Endothelial cell of umbilical vein (primary cell): ENCODE results near the gene GUCA1A. TPM values are rescaled to one million over a fixed set of nuclear protein-coding genes. Genes with fewer than 3 reads are reported as not detected.

Experiments
- BruUV-seq: library from RNA; stranded (reverse); fragments of 400-500 nt; replicated peaks from 2 replicates; lab custom pipeline; 2021; lab: Mats Ljungman, UMichigan
- CTCF ChIA-PET: fragments of 300-600, 350-600 bp; sonication (Branson Sonifier 250); formaldehyde crosslinking; loops from one replicate; lab custom pipeline; 2021; ENCODE audit warnings: antibody characterized with exemption, inconsistent platforms; lab: Charles Lee
- POLR2A ChIA-PET: fragments of 300-600, 350-600 bp; sonication (Branson Sonifier 250); formaldehyde crosslinking; loops from one replicate; lab custom pipeline; 2021; ENCODE audit warnings: antibody characterized with exemption, inconsistent platforms; lab: Charles Lee
- DNase-seq: peaks from one replicate; pipeline ENCODE4 v3.0.0-alpha.2; 2011; ENCODE audit warnings: low read depth, low spot score
- FAIRE-seq: peaks from 2 replicates; lab custom pipeline; 2011; peaks lifted over from hg19 to GRCh38; lab: Jason Lieb, UNC
- H2AFZ ChIP-seq: 2 replicates; pipeline ENCODE4 v1.6.0; 2012; ENCODE audit warnings: low read depth, low read length, control low read depth, inconsistent platforms
- H3K27ac ChIP-seq: 2 replicates; pipeline ENCODE4 v1.5.1; 2011; ENCODE audit warnings: low read depth, mild to moderate bottlenecking, control low read depth, low read length, moderate library complexity; ENCODE audit not compliant: insufficient read depth
- H3K27me3 ChIP-seq, 2 experiments: 2 replicates each; pipeline versions ENCODE4 v1.6.0 to v1.6.1; 2011; ENCODE audit warnings: low read length in 2 of 2, mixed read lengths in 1 of 2; ENCODE audit not compliant: control insufficient read depth in 2 of 2, insufficient read depth in 2 of 2
- H3K36me3 ChIP-seq, 2 experiments: 2 replicates in 1 of 2; 3 replicates in 1 of 2; pipeline ENCODE4 v1.5.1; 2011; ENCODE audit warnings: low read length in 2 of 2, mild to moderate bottlenecking in 1 of 2, moderate library complexity in 1 of 2; ENCODE audit not compliant: control insufficient read depth in 2 of 2, insufficient read depth in 2 of 2; ENCODE audit errors: extremely low read depth in 1 of 2
- H3K4me1 ChIP-seq: 3 replicates; pipeline ENCODE4 v1.5.1; 2011; ENCODE audit warnings: mild to moderate bottlenecking, low read length; ENCODE audit not compliant: control insufficient read depth, insufficient read depth; ENCODE audit errors: extremely low read depth
- H3K4me2 ChIP-seq: 2 replicates; pipeline ENCODE4 v1.6.1; 2011; ENCODE audit warnings: low read length, control low read depth, mixed read lengths; ENCODE audit not compliant: insufficient read depth
- H3K4me3 ChIP-seq, 3 experiments: fragments of 200-600 bp in 1 of 3; sonication (generic), shearing (Covaris generic) in 1 of 3; replicated peaks in 1 of 3; 2 replicates each; pipeline ENCODE4 v1.5.1; 2011 to 2016; ENCODE audit warnings: control low read depth in 3 of 3, low read length in 3 of 3, mild to moderate bottlenecking in 2 of 3, inconsistent platforms in 1 of 3, low read depth in 1 of 3, moderate library complexity in 1 of 3; ENCODE audit not compliant: insufficient read depth in 1 of 3
- H3K79me2 ChIP-seq: 2 replicates; pipeline ENCODE4 v1.6.0; 2012; ENCODE audit warnings: low read length, inconsistent platforms; ENCODE audit not compliant: control insufficient read depth, insufficient read depth
- H3K9ac ChIP-seq: replicated peaks from 2 replicates; pipeline ENCODE3; 2011; ENCODE audit warnings: low read length, control low read depth; ENCODE audit not compliant: insufficient read depth; ENCODE audit errors: extremely low read depth
- H3K9me1 ChIP-seq: replicated peaks from 3 replicates; pipeline ENCODE4 v1.6.0; 2011; ENCODE audit warnings: mild to moderate bottlenecking, low read length; ENCODE audit not compliant: control insufficient read depth, insufficient read depth; ENCODE audit errors: extremely low read depth
- H3K9me3 ChIP-seq: replicated peaks from 2 replicates; pipeline ENCODE4 v1.5.1; 2012; ENCODE audit warnings: low read length, inconsistent platforms; ENCODE audit not compliant: control insufficient read depth, insufficient read depth
- H4K20me1 ChIP-seq: replicated peaks from 2 replicates; pipeline ENCODE3; 2011; ENCODE audit warnings: mild to moderate bottlenecking, low read length; ENCODE audit not compliant: control insufficient read depth, insufficient read depth; ENCODE audit errors: extremely low read depth
- CTCF ChIP-seq, 2 donors: IDR thresholded peaks; 1 replicate in 1 of 2; 2 replicates in 1 of 2; pipeline ENCODE4 v1.5.1; 2011; ENCODE audit warnings: low read length in 2 of 2, mild to moderate bottlenecking in 2 of 2, moderate library complexity in 2 of 2, control low read depth in 1 of 2, inconsistent platforms in 1 of 2, low read depth in 1 of 2; ENCODE audit not compliant: insufficient read depth in 1 of 2; ENCODE audit errors: extremely low read depth in 1 of 2
- EZH2 ChIP-seq: IDR thresholded peaks from 2 replicates; pipeline ENCODE4 v1.6.1; 2012; ENCODE audit warnings: borderline replicate concordance, low read depth, mild to moderate bottlenecking, moderate library complexity, low read length, inconsistent platforms; ENCODE audit not compliant: severe bottlenecking
- FOS ChIP-seq: IDR thresholded peaks from 2 replicates; pipeline ENCODE4 v1.6.1; 2011; ENCODE audit warnings: mild to moderate bottlenecking, low read length, moderate library complexity, borderline replicate concordance; ENCODE audit not compliant: insufficient read depth
- GATA2 ChIP-seq: IDR thresholded peaks from 2 replicates; pipeline ENCODE4 v1.7.0; 2011; ENCODE audit warnings: low read depth, mild to moderate bottlenecking, moderate library complexity, mixed read lengths, low read length; ENCODE audit not compliant: insufficient read length, insufficient read depth
- MYC ChIP-seq: IDR thresholded peaks from one replicate; pipeline ENCODE4 v1.6.1; 2011; ENCODE audit warnings: mild to moderate bottlenecking, low read depth, low read length
- POLR2AphosphoS5 ChIP-seq: IDR thresholded peaks from 2 replicates; pipeline ENCODE4 v1.6.1; 2012; ENCODE audit warnings: low read depth, mild to moderate bottlenecking, control low read depth, low read length, moderate library complexity; ENCODE audit not compliant: insufficient read depth
- dilution Hi-C: fragments of 300-500 bp; cut with MboI; formaldehyde crosslinking; loops from one replicate; pipeline ENCODE4 v1.15.0; 2019; ENCODE audit warnings: low sequenced_read_pairs; ENCODE audit not compliant: extremely low pct_ligation_motif_present
- intact Hi-C: fragments of 100-400 bp; cut with micrococcal nuclease; formaldehyde crosslinking; loops from one replicate; pipeline ENCODE4 v1.10.0; 2022
- polyA plus RNA-seq, 4 experiments: library from polyadenylated mRNA; depleted of rRNA in 3 of 4; stranded (reverse) in 3 of 4; unstranded in 1 of 4; fragments of >200 nt; gene quantifications; 2 replicates each; pipeline versions ENCODE4 v1.2.1 to v1.2.3, GENCODE V29; 2011 to 2012; ENCODE audit warnings: missing spikeins in 1 of 4
- total RNA-seq: library from RNA; stranded (reverse); gene quantifications from 2 replicates; pipeline ENCODE4 v1.2.3, GENCODE V29; 2021

GUCA1A gene
- total and polyA plus RNA-seq, 2 donors (not counting 3 experiments of a cell fraction or from before 2014, with no cell fraction given): 0.04 to 0.22 TPM

- no peaks in the 10 kb centered on the region for H3K9me1 ChIP-seq
- peaks cover 4% of the 10 kb centered on the region for H3K4me1 ChIP-seq
- BruUV-seq: no TSS peak
- dilution Hi-C loops (no loop called here), intact Hi-C loops (no loop called here)
- DNase-seq: no peak
- no peaks in the 10 kb centered on the region for H3K27me3 ChIP-seq
- H3K9ac ChIP-seq: no peak overlapping the region
- no peaks in the 10 kb centered on the region for H3K9me3 ChIP-seq
- FAIRE-seq: no peak
- peaks cover 9% of the 10 kb centered on the region for H3K79me2 ChIP-seq
- no peak overlapping the region for H3K27ac ChIP-seq
- ChIA-PET POLR2A (no interaction called here), CTCF (no interaction called here)
- H3K4me3 ChIP-seq: no peak overlapping the region
- H4K20me1 ChIP-seq: no peaks in the 10 kb centered on the region
- TF ChIP-seq FOS: no peak
- TF ChIP-seq CTCF (IDR thresholded peaks at IDR 0.05; ENCODE audit: extremely low read depth in 1 of 2, insufficient read depth in 1 of 2, low read depth in 1 of 2, low read length in 2 of 2): no peak
- no peak overlapping the region for H3K4me2 ChIP-seq
- no peak overlapping the region for H2AFZ ChIP-seq
- H3K36me3 ChIP-seq: no peaks in the 10 kb centered on the region
These were observed 48.4 kb downstream of the GUCA1A start for GRCh38 chr6:42221546-42221945.

- no peaks in the 10 kb centered on the region for H3K9me1 ChIP-seq
- FAIRE-seq (no peak), DNase-seq (no peak)
- no peak overlapping the region for H3K4me2 ChIP-seq
- no peaks in the 10 kb centered on the region for H3K36me3 ChIP-seq
- intact Hi-C loops (no loop called here), dilution Hi-C loops (no loop called here)
- H3K27me3 ChIP-seq: no peaks in the 10 kb centered on the region
- CTCF ChIA-PET: interaction anchor here (0.6 kb wide), 1 partner anchor 11 kb away, joined by 3 read pairs; no protein-coding TSS in a partner anchor
- no peak overlapping the region for H2AFZ ChIP-seq
- POLR2A ChIA-PET: no interaction called here
- H3K9me3 ChIP-seq: no peaks in the 10 kb centered on the region
- no peak overlapping the region for H3K4me3 ChIP-seq
- no TSS peak for BruUV-seq
- no peaks in the 10 kb centered on the region for H4K20me1 ChIP-seq
- no peak overlapping the region for H3K27ac ChIP-seq
- peaks cover under 1% of the 10 kb centered on the region for H3K79me2 ChIP-seq
- H3K9ac ChIP-seq: no peak overlapping the region
- TF ChIP-seq POLR2AphosphoS5 (no peak), MYC (no peak), FOS (no peak), EZH2 (no peak), GATA2 (no peak)
- no peaks in the 10 kb centered on the region for H3K4me1 ChIP-seq
These were observed 49.3 kb downstream of the GUCA1A start for GRCh38 chr6:42222448-42222847.
